GM21367 (cell line): Measurements from ENCODE around the gene SMTNL2.
"Not testable (repeated sequence)": the region's sequence is repeated elsewhere in the genome, so short reads cannot be mapped to it uniquely, and the experiment has no call there.

ENCODE experiments used
- ATAC-seq: cut with Tn5 transposase; IDR thresholded peaks from one replicate; pipeline ENCODE4 v1.9.1; 2021; ENCODE audit not compliant: unreplicated experiment

Gene SMTNL2

DNA sequence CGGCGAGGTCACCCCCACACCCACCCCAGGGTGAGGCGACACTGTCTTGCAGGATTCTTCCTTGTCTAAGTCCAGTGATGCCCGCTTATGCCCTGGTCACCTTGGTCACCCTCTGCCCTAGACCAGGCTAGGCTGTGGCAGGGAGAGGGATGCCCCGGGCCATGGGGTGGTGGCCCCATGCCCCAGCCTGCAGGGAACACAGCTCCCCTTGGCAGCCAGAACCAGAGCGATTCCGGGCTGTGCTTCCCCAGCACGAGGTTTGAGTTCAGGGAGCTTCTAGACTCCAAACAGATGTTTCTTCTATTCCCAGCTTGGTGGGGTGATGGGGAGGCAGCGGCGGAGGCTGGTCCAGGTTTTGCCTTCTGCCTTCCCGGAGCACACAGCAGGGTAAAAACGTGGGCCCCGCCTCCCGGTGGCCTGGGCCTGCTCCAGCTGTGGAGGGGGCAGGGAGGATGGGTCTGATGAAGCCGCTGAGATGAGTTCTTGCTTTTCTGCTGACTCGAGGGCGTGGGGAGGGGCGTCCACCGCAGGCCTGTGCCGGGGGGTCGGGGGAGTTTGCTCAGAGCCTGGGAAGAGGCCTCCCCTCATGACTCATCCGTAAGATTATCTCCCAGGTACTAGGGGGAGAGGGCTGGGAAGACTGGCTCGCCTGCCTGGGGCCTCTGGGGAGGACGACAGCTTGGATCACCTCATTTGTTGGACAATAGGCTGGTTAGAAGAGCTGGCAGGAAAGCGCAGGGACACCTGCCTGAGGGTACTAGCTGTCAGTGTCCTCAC, 15.4 kb downstream of the SMTNL2 start:
- no peak for ATAC-seq

DNA sequence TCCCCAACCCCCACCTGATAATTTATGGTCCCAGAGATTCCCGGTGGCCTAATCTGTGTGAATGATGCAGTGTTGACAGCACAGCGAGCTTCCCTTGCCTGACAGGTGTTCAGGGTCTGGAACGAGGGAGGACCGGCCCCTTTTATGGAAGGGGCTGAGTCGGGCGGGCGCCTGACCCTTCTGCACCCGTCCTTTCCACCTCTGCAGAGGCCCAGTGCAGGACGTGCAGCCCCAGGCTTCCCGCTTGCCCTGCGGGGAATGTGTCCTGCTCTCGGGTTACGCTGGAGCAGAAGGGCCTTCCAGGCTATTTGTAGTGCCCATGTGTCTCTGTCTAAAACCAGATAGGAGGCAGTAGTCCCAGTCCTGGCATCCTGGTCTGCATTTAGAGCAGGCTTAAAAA, 16.2 kb downstream of the SMTNL2 start:
- ATAC-seq: no peak

DNA sequence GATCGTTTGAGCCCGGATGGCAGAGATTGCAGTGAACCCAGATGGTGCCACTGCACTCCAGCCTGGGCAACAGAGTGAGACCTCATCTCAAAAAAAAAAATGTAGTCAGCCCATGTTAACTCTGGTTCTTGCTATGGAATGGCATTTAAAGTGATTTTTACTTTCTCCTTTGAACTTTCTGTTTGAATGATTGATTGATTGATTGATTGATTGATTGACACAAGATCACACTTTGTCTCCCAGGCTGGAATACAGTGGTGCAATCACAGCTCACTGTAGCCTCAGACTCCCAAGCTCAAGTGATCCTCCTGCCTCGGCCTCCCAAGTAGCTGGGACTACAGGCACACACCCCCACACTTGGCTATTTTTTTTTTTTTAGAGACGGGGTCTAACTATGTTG, 17.0 kb downstream of the SMTNL2 start:
- ATAC-seq: no peak

DNA sequence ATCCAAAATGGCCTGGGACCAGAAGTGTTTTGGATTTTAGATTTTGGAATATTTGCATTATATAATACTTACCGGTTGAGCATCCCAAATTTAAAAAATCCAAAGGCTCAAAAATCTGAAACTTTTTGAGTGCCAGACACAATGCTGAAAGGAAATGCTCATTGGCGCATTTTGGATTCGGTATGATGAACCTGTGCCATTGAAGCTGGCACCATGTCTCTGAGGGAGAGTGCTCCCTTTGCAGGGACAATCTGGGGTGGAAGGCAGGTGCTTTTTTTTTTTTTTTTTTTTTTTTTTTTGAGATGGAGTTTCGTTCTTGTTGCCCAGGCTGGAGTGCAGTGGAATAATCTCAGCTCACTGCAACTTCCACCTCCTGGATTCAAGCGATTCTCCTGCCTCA, 17.7 kb downstream of the SMTNL2 start:
- no peak for ATAC-seq

DNA sequence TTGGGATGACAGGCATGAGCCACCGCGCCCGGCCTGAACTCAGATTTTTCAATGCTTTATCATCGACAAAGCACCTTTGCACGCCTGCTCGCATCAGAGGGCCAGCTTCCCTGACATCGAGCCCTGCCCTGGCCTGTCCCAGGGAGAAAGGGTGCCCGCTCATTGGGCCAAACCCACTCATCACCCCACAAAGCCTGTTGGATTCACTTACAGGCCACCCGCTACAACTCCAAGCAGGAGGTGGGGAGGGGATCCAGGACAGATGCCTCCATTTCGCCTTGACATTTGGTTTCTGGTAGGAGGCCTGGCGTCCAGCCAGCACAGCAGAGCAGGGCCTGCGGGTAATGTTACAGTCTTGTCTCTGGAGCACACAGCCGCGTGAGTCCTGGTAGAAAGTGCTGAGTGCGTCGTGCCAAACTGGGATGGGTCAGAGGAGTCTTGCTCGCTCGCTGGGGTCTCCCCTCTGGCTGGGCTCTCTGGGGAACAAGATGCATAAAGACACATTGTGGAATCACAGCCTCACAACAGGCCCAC, 19.8 kb downstream of the SMTNL2 start:
- no peak for ATAC-seq

DNA sequence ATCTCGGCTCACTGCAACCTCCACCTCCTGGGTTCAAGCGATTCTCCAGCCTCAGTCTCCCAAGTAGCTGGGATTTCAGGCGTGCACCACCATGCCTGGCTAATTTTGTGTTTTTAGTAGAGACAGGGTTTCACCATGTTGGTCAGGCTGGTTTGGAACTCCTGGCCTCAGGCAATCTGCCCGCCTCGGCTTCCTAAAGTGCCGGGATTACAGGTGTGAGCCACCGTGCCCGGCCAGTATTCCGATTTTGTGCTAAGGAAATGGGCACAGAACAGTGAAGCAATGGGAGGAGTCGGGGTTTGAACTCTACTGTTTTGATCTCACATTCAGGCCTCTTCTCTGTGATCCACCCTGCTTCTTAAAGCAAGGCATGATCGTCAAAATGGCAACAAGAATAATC, 20.4 kb downstream of the SMTNL2 start:
- ATAC-seq: not testable (repeated sequence)

DNA sequence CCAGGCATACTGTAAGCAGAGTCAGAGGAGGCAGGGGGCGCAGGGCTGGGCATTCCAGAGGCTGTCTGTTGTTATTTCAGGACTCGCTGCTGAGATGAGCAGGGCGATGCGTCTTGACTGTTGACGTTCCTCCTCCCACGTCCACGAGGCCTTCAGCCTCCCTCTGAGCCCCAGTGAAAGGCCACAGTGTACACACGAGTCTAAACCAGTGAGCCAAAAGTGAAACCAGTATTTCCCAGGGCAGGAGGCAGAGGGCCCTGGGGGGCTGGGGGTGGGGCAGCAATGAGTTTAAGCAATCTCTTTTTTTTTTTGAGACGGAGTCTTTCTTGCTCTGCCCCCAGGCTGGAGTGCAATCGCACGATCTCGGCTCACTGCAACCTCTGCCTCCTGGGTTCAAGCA, 21.5 kb downstream of the SMTNL2 start:
- ATAC-seq: no peak

DNA sequence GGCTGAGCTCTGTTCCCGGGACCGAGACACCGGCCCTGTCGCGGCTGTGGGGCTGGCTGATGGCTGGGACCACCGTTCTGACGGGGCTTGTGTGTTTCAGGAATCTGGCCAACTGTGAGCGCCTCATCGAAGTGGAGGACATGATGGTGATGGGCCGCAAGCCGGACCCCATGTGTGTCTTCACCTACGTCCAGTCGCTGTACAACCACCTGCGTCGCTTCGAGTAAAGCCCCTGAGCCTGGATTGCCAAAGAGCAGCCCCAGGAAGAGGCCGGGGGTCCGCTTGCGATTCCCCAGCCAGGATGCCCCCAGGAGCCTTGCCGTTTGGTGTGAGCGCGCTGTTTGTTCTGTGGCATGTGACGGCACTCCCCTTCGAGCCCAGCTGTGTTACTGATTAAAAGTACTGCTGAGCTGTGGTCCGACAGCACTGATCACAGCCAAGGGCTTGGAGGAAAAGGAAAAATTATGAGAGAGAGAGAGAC, 23.0 kb downstream of the SMTNL2 start:
- no peak for ATAC-seq

DNA sequence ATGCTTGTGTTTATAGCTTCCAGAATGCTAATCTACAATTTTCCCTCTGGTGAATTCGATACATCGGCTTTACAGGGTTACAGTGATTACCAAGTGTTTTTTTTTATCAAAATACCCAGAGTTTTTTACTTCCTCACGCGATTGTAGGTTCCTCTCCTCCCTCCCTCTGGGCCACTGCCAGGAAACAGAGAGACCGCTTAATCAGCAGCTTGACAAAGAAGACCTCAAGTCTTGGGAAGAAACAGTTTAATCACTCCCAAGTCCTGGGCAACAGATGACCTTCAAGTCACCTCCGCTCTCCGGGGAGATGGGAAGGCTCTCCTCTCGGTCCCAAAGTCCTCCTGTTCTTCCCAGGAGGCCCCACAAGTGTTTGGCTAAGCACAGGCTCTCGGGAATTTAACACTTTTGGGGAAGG, 23.5 kb downstream of the SMTNL2 start:
- no peak for ATAC-seq

DNA sequence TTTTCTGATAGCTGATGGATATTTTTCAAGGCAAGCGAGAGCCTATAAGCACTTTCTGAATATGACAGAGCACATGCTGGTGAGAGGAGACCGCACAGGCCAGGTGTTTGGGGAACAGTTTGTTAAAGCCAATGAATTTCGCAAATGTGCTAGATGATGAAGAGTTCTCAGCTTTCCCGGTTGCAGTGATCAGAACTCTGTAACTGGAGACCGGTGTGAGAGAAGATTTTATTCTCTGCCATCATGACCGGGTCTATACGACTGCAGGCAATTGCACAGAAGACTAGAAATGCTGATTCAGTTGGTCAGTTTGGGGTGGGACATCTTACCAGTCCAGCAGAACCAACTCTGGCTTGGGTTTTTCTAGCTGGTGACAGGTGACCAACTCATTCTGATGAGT, 25.4 kb downstream of the SMTNL2 start:
- ATAC-seq: no peak

DNA sequence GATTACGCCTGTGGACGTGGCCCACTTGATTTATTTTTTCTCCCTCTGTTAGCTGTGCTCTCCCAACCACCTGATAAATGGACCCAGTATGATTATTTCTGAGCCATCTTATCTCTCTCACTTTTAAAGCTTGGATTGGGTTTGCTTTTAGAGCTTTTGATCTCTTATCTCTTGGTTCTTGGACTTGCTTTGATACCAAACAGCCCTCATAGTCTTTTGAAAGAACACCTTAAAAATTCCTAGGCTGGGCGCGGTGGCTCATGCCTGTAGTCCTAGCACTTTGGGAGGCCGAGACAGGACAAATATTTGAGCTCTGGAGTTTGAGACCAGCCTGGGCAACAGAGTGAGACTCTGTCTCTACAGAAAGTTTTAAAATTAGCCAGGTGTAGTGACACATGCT, 25.8 kb downstream of the SMTNL2 start:
- no peak for ATAC-seq

DNA sequence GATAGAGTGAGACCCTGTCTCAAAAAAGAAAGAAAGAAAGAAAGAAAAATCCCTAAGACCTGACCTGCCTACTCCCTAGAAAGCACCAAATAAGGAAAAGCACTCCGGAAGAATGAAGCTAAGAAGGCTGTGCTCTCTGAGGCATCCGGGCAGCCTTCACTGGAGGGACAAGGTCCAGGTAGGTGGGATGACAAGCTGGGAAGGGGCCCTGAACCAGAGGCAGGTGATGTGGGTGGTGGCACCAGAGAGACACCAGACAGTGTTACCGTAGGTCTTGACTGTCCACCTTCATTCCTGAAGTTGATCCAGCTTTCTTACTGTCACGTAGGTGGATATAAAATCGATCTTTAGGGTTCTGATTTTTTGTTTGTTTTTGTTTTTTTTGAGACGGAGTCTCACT, 26.3 kb downstream of the SMTNL2 start:
- ATAC-seq: no peak

DNA sequence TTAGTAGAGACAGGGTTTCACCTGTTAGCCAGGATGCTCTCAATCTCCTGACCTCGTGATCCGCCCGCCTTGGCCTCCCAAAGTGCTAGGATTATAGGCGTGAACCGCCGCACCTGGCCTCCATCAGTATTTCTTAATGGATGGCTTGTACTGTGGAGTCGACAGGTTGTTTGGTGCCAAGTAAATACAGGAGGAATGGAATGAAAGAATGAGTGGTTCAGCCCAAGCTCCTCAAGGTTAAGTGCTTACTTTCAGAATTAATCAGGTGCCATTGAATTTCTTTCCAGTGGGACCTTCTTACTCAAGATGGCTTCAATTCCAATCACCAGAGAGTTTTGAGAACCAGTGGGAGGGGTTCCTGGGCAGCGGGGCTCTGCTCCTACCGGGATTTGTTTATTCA, 32.1 kb downstream of the SMTNL2 start:
- ATAC-seq: no peak

DNA sequence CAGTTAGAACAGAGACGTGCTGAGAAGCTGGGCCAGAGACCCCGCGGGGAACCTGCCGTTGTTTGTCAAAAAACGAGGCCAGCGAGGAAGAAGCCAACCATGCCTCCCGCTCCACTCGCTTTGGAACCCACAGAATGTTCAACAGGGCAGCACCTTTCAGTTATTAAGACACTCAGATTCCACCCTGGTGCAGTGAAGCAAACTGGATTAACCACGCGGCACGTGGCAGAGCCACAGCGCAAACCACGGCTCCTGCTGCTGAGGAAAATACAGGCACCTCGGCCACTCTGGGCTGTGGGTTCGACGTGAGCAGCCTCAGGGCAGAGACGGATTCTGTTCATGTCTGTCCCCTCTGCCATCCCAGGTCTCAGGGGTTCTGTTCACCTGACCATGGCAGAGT, 32.8 kb downstream of the SMTNL2 start:
- ATAC-seq: no peak

DNA sequence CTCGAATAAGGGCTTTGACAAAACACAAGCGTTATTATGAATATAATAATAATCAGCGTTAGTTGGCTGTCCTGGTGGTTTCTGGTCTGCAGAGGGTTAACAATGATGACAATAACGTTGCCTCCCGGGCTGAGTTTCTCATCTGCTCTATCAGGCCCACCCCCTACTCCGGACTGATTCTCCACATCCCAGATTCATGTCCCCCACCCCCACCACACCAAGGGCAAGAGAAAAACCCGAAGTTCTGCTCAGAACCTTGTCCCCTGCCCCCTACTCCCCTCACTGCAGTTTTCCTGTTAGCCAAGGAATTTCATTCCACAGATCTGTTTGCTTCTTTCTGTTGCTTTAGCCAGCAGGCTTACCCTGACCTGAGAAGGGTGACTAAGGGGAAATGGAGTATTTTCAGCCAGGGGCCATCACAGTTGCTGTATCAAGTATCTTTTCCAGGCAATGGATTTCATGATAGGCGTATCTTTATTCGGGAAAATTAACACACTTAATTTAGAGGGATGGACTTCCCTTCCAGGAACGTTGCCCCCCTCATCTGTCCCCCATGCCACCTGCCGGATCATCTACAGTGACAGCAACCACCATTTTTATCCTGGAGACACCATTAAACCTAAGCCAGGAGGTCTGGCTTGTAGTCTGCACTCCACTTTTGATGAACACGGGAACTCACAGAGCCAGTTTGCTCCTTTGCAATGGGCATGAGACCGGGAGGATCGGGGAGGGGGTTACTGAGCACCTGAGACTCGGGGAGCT, 33.4 kb downstream of the SMTNL2 start:
- no peak for ATAC-seq

DNA sequence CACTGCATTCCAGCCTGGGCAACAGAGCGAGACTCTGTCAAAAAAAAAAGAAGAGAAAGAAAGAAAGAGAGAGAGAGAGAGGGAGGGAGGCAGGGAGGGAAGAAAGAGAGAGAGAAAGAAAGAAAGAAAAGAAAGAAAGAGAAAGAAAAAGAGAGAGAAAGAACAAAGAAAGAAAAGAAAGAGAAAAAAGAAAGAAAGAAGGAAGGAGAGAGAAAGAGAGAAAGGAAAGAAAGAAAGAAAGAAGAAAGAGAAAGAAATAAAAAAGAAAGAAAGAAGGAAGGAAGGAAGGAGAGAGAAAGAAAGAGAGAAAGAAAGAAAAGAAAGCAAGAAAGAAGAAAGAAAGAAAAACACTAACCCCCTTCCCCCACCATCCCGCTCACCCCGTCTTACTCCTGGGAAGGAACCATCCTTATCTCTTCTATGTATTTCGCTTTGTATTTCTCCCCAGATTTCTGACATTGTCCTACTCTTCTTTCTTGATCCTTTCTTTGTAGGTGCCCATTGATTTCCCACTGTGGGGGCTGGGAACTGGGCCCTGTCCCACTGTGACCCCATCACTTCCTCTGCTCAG, 36.3 kb downstream of the SMTNL2 start:
- ATAC-seq: no peak

DNA sequence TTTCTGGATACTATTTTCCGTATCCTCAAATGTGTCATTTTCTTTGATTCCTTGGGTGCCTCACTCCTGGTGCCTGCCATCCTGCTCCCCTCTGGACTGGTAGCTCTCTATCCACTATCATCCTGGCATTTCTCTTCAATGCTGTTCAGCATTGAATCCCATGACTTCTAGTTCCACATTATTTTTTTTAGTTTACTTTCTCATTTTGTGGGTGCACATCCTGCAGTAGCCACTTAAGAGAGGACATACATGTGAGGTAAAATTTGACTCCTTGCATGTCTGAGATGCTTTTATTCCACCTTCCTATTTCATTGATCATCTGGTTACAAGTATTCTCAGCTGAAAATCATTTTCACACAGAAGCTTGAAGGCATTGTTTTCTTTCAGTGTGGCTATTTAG, 38.0 kb downstream of the SMTNL2 start:
- no peak for ATAC-seq

DNA sequence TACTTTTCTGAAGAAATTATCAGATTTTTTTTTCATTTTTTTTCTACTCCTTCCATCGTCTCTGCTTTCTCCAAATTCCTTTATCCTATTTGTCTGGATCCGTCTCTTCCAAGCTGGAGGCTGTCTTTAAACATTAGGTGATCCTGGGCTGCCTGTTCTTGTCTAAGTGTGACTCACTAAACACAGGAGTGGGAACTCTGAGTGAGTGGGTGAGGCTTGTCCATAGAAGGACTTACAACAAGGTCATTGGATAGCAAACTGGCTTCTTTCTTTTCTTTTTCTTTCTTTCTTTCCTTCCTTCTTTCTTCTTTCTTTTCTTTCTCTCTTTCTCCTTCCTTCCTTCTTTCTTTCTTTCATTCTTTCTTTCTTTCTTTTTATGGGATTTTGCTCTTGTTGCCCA, 38.9 kb downstream of the SMTNL2 start:
- ATAC-seq: no peak

DNA sequence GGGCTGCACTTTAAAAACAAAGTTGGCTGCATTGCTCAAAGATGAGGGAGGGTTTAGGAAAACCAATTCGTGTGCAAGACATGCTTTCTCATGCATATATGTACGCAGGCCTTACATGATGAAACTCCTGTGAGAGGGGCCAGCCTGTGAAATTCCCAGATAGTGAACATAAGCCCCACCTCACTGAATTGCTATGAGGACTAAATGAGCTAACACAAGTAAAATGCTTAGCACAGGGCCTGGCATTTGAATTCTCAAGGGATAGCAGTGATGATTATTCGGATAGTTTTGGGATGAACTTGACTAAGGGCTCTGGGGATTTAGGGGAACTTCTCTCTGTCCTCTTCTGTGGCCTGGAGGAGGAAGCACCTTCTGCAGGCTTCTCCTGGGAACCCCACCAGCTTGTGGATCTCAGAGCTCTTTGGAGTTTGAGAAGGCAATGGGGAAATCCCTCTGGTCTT, 40.2 kb downstream of the SMTNL2 start:
- ATAC-seq: not testable (repeated sequence)

DNA sequence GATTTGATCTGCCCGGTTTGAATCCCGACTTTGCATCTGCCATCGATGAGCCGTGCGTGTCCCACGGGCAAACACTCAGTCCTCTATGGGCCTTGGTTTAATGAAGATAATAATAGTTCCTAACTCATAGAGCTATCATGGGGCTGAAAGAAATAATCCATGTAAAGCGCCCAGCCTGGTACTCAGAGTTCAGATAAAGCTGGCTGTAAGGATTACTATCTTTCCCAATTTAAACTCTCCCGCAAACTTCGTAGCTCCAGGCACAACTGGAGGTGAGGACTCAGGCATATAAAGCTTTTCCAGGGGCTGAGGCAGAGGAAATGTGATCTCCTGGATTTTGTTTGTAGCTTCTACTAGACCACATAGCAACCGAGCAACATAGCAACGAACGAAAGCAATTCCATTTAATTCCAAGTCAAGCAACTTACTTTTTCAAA, 40.9 kb downstream of the SMTNL2 start:
- no peak for ATAC-seq

DNA sequence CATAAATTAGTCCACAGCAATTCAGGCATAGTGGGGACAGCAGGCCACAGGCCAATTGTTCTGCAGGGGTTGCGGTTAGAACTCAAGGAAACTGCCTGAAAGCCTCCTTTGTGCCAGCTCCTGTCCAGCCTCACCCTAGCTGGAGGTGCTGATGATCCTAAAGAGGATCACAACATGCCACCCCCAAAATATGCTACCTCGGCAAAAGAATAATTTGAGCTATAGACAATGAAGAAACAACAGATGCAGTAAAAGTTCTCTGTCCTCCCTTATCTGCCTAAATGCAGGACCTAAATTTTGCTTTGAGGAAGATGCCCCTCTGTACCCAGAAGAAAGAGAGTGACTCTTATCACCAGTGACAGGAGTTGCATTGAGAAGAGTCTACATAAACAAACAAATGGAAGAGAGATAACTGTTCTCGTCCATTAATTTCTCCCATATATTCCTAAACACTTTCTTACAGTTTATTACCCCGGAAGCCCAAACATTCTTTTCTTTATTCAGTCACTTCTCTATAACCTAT, 42.5 kb downstream of the SMTNL2 start:
- ATAC-seq: no peak
